SU-DHL-6 (cell line): ENCODE results near the gene STK33.

Experiments used
- EZH2phosphoT487 ChIP-seq: fragments of 200-600 bp; sonication (generic), shearing (Covaris generic); conservative IDR thresholded peaks from 2 replicates; pipeline ENCODE4 v1.6.1; 2018; ENCODE audit warnings: mild to moderate bottlenecking, antibody characterized with exemption, low read length, moderate library complexity, mixed read lengths
- TF ChIP-seq, protein P1 (sequence below): fragments of 200-600 bp; sonication (generic); IDR thresholded peaks from one replicate; pipeline ENCODE4 v1.5.1; 2017; ENCODE audit warnings: antibody characterized with exemption, mild to moderate bottlenecking, low read length, moderate library complexity; ENCODE audit not compliant: insufficient read depth, poor library complexity, severe bottlenecking

- TF ChIP-seq, protein P1, sequence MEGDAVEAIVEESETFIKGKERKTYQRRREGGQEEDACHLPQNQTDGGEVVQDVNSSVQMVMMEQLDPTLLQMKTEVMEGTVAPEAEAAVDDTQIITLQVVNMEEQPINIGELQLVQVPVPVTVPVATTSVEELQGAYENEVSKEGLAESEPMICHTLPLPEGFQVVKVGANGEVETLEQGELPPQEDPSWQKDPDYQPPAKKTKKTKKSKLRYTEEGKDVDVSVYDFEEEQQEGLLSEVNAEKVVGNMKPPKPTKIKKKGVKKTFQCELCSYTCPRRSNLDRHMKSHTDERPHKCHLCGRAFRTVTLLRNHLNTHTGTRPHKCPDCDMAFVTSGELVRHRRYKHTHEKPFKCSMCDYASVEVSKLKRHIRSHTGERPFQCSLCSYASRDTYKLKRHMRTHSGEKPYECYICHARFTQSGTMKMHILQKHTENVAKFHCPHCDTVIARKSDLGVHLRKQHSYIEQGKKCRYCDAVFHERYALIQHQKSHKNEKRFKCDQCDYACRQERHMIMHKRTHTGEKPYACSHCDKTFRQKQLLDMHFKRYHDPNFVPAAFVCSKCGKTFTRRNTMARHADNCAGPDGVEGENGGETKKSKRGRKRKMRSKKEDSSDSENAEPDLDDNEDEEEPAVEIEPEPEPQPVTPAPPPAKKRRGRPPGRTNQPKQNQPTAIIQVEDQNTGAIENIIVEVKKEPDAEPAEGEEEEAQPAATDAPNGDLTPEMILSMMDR: no peak
- no peak for TF ChIP-seq EZH2phosphoT487
Observed at GRCh38 chr11:8642196-8642841, 48.3 kb upstream of the STK33 start.
